Loucy (cell line): ENCODE results near the gene BIRC7.
A peak's percentile ranks its signal among the peaks of the same experiment; 100 is the strongest.

Experiments used
- H2AFZ ChIP-seq: fragments of 200-600 bp; sonication (generic); 2 replicates; pipeline ENCODE4 v1.6.0; 2016; ENCODE audit warnings: antibody characterized with exemption, mild to moderate bottlenecking, low read length, moderate library complexity
- H3F3A ChIP-seq: fragments of 200-600 bp; 2 replicates; pipeline ENCODE4 v1.6.0; 2016; ENCODE audit warnings: antibody characterized with exemption, low read depth, mild to moderate bottlenecking
- H3K27me3 ChIP-seq: fragments of 200-600 bp; sonication (generic); 2 replicates; pipeline ENCODE4 v1.6.1; 2014; ENCODE audit warnings: low read length, mild to moderate bottlenecking; ENCODE audit not compliant: insufficient read depth, poor library complexity, severe bottlenecking
- H3K36me3 ChIP-seq: fragments of 200-600 bp; sonication (generic); 2 replicates; pipeline ENCODE4 v1.6.1; 2016; ENCODE audit warnings: low read length; ENCODE audit not compliant: insufficient read depth
- H3K4me1 ChIP-seq: fragments of 200-600 bp; sonication (generic); 2 replicates; pipeline ENCODE4 v1.5.1; 2014; ENCODE audit warnings: low read length, mild to moderate bottlenecking; ENCODE audit not compliant: insufficient read depth, poor library complexity, severe bottlenecking
- H3K4me2 ChIP-seq: fragments of 200-600 bp; sonication (generic); 2 replicates; pipeline ENCODE4 v1.6.0; 2014; ENCODE audit warnings: antibody characterized with exemption, low read length, low read depth, mild to moderate bottlenecking; ENCODE audit not compliant: poor library complexity, severe bottlenecking
- H3K4me3 ChIP-seq: fragments of 200-600 bp; sonication (generic); 2 replicates; pipeline ENCODE4 v1.5.1; 2014; ENCODE audit warnings: low read length, mild to moderate bottlenecking, mixed read lengths; ENCODE audit not compliant: poor library complexity, severe bottlenecking
- H3K79me2 ChIP-seq: fragments of 200-600 bp; sonication (generic); 2 replicates; pipeline ENCODE4 v1.6.1; 2014; ENCODE audit warnings: low read length; ENCODE audit not compliant: insufficient read depth
- H3K9ac ChIP-seq: fragments of 200-600 bp; sonication (generic); 2 replicates; pipeline ENCODE4 v1.6.0; 2014; ENCODE audit warnings: mild to moderate bottlenecking, low read depth, low read length, moderate library complexity; ENCODE audit not compliant: poor library complexity, severe bottlenecking
- H3K9me2 ChIP-seq: fragments of 200-600 bp; sonication (generic); replicated peaks from 2 replicates; pipeline ENCODE4 v1.6.1; 2016; ENCODE audit warnings: low read depth, low read length, mixed read lengths
- H3K9me3 ChIP-seq: fragments of 200-600 bp; sonication (generic); 2 replicates; pipeline ENCODE4 v1.6.1; 2014; ENCODE audit warnings: mild to moderate bottlenecking, antibody characterized with exemption, low read length, low read depth; ENCODE audit not compliant: insufficient read depth
- H4K20me1 ChIP-seq: fragments of 200-600 bp; sonication (generic); 2 replicates; pipeline ENCODE4 v1.6.0; 2014; ENCODE audit warnings: antibody characterized with exemption, low read length, mild to moderate bottlenecking; ENCODE audit not compliant: insufficient read depth, poor library complexity, severe bottlenecking
- CTCF ChIP-seq: fragments of 200-600 bp; sonication (generic); conservative IDR thresholded peaks from 2 replicates; pipeline ENCODE4 v1.5.1; 2014; ENCODE audit warnings: mild to moderate bottlenecking, antibody characterized with exemption, low read length
- EZH2phosphoT487 ChIP-seq: fragments of 200-600 bp; IDR thresholded peaks from 2 replicates; pipeline ENCODE4 v1.6.1; 2018; ENCODE audit warnings: antibody characterized with exemption, mild to moderate bottlenecking, moderate library complexity, borderline replicate concordance

The BIRC7 gene

GRCh38 chr20:63281742-63282665, 46.3 kb downstream of the BIRC7 start:
- Histone ChIP-seq H3K9me2 (no peaks in the 10 kb centered on the region), H3K4me1 (peaks cover 15% of the 10 kb centered on the region), H3K4me2 (no peak overlapping the region), H3K4me3 (no peak overlapping the region), H3F3A (no peaks in the 10 kb centered on the region), H3K9ac (no peak overlapping the region), H3K27me3 (no peaks in the 10 kb centered on the region), H3K36me3 (peaks cover 36% of the 10 kb centered on the region; the same call in 1 of the 2 replicates), H4K20me1 (no peaks in the 10 kb centered on the region), H2AFZ (no peak overlapping the region), H3K79me2 (peaks cover 23% of the 10 kb centered on the region), H3K9me3 (no peaks in the 10 kb centered on the region)
- TF ChIP-seq EZH2phosphoT487 (no peak), CTCF (no peak)

GRCh38 chr20:63282946-63283345, 47.2 kb downstream of the BIRC7 start:
- H3K4me2 ChIP-seq, result peak overlapping the region; percentile 70
- H3K9ac ChIP-seq, result peak overlapping the region; percentile 84
- peaks cover 22% of the 10 kb centered on the region for H3K79me2 ChIP-seq
- H3K9me3 ChIP-seq, result no peaks in the 10 kb centered on the region
- no peaks in the 10 kb centered on the region for H3K9me2 ChIP-seq
- no peaks in the 10 kb centered on the region for H3F3A ChIP-seq
- peaks cover 27% of the 10 kb centered on the region; the same call in 1 of the 2 replicates for H3K36me3 ChIP-seq
- TF ChIP-seq EZH2phosphoT487, result no peak
- TF ChIP-seq CTCF, result no peak
- no peaks in the 10 kb centered on the region for H3K27me3 ChIP-seq
- no peaks in the 10 kb centered on the region for H4K20me1 ChIP-seq
- H3K4me1 ChIP-seq, result peaks cover 15% of the 10 kb centered on the region
- H2AFZ ChIP-seq, result no peak overlapping the region
- H3K4me3 ChIP-seq, result no peak overlapping the region

GRCh38 chr20:63283397-63284082, 47.8 kb downstream of the BIRC7 start:
- Histone ChIP-seq H3K4me1 (peaks cover 15% of the 10 kb centered on the region), H2AFZ (no peak overlapping the region), H3K4me3 (peak overlapping the region; percentile 74), H3K4me2 (peak overlapping the region; percentile 70), H4K20me1 (no peaks in the 10 kb centered on the region), H3F3A (no peaks in the 10 kb centered on the region), H3K9me2 (no peaks in the 10 kb centered on the region), H3K9me3 (no peaks in the 10 kb centered on the region), H3K27me3 (no peaks in the 10 kb centered on the region), H3K9ac (peak overlapping the region; percentile 84), H3K36me3 (peaks cover 27% of the 10 kb centered on the region; the same call in 1 of the 2 replicates), H3K79me2 (peaks cover 22% of the 10 kb centered on the region)
- TF ChIP-seq CTCF, result no peak
- TF ChIP-seq EZH2phosphoT487, result no peak
